Bronchial epithelial cell (primary cell): ENCODE measurements around the gene SNCAIP. TPM values are rescaled to one million over a fixed set of nuclear protein-coding genes. Genes with fewer than 3 reads are reported as not detected.

Source experiments
- DNase-seq: peaks from one replicate; pipeline ENCODE4 v3.0.0-alpha.2; 2010; ENCODE audit warnings: low read depth
- FAIRE-seq: peaks from 2 replicates; lab custom pipeline; 2011; peaks lifted over from hg19 to GRCh38; lab: Jason Lieb, UNC
- H3K27me3 ChIP-seq: 2 replicates; pipeline ENCODE4 v1.5.1; 2011; ENCODE audit warnings: low read length; ENCODE audit not compliant: control insufficient read depth, insufficient read depth
- H3K36me3 ChIP-seq: 2 replicates; pipeline ENCODE4 v1.5.1; 2011; ENCODE audit warnings: low read length; ENCODE audit not compliant: control insufficient read depth, insufficient read depth
- H3K4me3 ChIP-seq: 2 replicates; pipeline ENCODE4 v1.5.1; 2011; ENCODE audit warnings: mild to moderate bottlenecking, low read depth, low read length, control low read depth
- CTCF ChIP-seq: IDR thresholded peaks from 2 replicates; pipeline ENCODE4 v1.5.1; 2011; ENCODE audit warnings: mild to moderate bottlenecking, moderate library complexity, low read length, control low read depth, inconsistent platforms; ENCODE audit not compliant: insufficient read depth, severe bottlenecking
- total RNA-seq: library from RNA; depleted of rRNA; stranded (reverse); fragments of >200 nt; gene quantifications from 2 replicates; pipeline ENCODE4 v1.2.1, GENCODE V29; 2014

The SNCAIP gene
- total RNA-seq, 1 donor from 2014 or later: 0.26 TPM

DNA sequence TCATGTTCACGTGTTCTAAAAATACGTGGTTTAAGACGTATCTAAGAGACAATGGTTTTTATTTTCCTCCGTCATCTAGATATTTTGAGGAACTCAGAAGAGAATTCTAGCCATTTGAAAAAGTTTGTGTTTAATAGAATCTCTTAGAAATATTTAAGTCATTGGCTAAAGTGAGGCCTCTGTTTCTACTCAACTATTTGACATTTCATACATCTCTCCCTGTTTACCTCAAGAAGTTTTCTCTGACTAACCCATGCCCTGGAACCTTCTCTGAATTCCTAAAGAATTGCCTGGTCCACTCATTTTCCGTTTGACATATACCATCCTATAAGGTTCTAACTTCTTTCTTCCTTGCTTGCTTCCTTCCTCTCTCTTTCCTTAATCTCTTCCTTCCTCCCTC lies 178.7 kb downstream of the SNCAIP start:
- FAIRE-seq: no peak
- no peak for DNase-seq
- no peaks in the 10 kb centered on the region for H3K27me3 ChIP-seq
- TF ChIP-seq CTCF: no peak
- no peak overlapping the region for H3K4me3 ChIP-seq
- H3K36me3 ChIP-seq: no peaks in the 10 kb centered on the region

- peak; percentile 27 for TF ChIP-seq CTCF
- FAIRE-seq (no peak), DNase-seq (peak; percentile 25)
These were observed 180.6 kb downstream of the SNCAIP start for GRCh38 chr5:122492675-122493074.

DNA sequence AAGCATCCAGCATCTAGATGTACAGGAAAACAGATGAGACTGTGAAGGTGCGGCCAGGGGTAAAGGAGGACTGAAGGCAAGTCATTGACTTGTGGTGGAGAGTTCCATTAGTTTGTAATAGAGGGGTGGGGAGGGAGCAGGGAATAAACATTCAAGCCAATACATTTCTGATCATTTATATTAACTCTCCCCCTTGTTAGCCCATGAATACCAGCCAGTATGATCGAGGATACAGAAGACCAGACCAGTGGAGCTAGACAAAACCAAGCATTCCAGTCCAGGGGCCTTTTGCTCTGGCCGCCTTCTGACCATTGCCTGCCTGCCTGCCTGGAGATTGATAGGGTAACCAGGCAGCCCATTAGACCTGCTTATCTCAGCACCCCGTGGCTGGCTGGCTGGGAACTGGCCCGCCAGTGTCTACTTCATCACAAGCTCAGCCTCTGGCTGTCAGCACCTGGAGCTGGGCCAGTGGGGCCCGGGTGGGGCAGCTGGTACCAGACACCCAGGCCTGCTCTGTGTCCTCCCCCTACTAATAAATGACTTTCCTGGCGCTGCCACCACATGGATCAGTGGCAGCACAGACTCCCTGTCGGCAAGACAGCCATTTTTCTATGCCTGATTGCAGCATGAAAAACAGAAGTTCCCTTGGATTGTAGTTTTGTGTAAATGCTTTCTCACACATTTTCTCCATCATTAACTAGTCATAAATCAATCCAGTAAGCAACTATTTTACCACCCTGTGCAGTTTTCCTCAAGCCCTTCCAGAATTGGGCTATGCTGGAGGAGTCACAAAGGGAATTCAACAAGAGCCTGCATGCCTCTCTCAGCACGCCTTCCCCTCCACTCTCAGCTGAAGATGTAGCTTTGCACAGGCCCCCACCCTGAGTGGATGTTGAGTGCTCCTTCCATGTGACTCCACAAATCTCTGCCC lies 181.3 kb downstream of the SNCAIP start:
- H3K27me3 ChIP-seq: no peaks in the 10 kb centered on the region
- no peak overlapping the region for H3K4me3 ChIP-seq
- no peak for FAIRE-seq
- DNase-seq: no peak
- no peaks in the 10 kb centered on the region for H3K36me3 ChIP-seq
- no peak for TF ChIP-seq CTCF

More at GRCh38 chr5:122492675-122493074, 180.6 kb downstream of the SNCAIP start:
- Histone ChIP-seq H3K27me3 (no peaks in the 10 kb centered on the region), H3K36me3 (no peaks in the 10 kb centered on the region), H3K4me3 (no peak overlapping the region)

DNA sequence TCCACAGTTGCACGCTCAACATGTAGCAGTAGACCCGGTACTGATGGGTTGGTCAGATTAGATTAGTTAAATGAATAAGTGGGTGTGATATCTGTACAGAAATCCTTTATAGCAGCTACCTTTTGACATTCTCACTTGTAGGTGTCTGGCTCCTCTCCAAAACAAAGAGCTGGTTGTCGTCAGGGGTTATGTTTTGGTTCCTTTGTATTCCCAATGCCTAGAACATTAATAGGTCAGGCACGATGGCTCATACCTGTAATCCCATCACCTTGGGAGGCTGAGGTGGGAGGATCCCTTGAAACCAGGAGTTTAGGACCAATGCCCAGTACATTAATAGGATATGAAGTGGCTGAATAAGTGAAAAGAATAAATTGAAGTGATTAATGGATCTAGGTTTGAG lies 182.1 kb downstream of the SNCAIP start:
- no peak overlapping the region for H3K4me3 ChIP-seq
- H3K27me3 ChIP-seq: no peaks in the 10 kb centered on the region
- no peak for FAIRE-seq
- TF ChIP-seq CTCF: no peak
- H3K36me3 ChIP-seq: no peaks in the 10 kb centered on the region
- DNase-seq: peak; percentile 18

- no peak for FAIRE-seq
- DNase-seq: no peak
- Histone ChIP-seq H3K27me3 (no peaks in the 10 kb centered on the region), H3K36me3 (no peaks in the 10 kb centered on the region), H3K4me3 (no peak overlapping the region)
- TF ChIP-seq CTCF: peak; percentile 52
These were observed 186.1 kb downstream of the SNCAIP start for GRCh38 chr5:122498163-122498562.

GRCh38 chr5:122499585-122499984 lies 187.5 kb downstream of the SNCAIP start:
- no peak for FAIRE-seq
- DNase-seq: no peak
- no peaks in the 10 kb centered on the region for H3K36me3 ChIP-seq
- TF ChIP-seq CTCF: no peak
- H3K27me3 ChIP-seq: no peaks in the 10 kb centered on the region
- H3K4me3 ChIP-seq: no peak overlapping the region
